GM19438 (cell line): ENCODE data around the gene CFAP73.
"Not testable (repeated sequence)": the region's sequence is repeated elsewhere in the genome, so short reads cannot be mapped to it uniquely, and the experiment has no call there.

Experiments used
- ATAC-seq: cut with Tn5 transposase; IDR thresholded peaks from one replicate; pipeline ENCODE4 v1.9.1; 2021; ENCODE audit warnings: low read depth; ENCODE audit not compliant: unreplicated experiment

CFAP73 gene

DNA sequence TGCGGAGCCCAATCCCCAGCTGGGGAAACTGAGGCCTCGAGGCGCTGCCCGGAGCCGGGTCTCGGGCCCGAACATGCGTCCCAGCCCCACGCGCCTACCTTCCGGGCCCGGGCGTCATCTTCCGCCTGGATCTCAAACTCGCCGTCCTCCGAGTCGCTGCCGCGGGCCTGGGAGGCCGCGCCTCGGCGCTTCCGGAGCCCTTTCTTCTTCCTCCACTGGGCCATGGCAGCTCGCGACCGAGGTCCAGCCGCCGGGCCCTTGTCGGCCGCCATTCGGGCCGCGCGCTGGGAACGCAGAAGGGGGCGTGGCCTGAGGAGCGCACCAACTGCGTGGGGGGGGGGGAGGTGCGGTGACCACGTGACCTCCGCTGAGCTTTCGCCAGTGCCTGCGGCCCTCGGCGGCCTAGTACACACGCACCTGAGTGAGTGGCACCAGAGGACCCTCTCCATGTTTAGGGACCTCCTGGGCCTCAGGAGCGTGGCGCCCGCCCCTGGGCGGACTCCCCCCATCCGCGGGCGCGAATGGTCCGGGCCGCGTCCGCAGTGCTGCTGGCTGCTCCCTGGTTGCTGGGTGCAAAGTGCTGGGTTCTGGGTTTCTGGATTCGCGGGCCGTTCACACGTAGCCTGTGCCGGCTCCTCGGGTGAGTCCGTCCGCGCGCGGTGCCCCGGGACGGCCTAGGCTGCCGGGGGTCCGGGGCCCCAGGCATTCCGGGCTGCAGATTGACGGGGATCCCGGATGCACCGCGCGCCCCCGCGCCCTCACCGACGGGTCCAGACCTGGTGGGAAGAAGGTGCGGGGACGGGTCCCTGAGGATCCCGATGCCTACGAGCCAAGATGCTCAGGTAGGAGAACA, 35.9 kb downstream of the CFAP73 start, which contains the start of the genes DDX54 and RITA1:
TSS of gene DDX54 (minus strand) at position 299 of the 853 bp plus-strand sequence. CDS start at position 272, 27 bp downstream.
TSS of gene RITA1 (plus strand) at position 542 of the 853 bp plus-strand sequence. CDS start 1,026 bp downstream, outside the sequence.
- ATAC-seq, result peak; percentile 44

DNA sequence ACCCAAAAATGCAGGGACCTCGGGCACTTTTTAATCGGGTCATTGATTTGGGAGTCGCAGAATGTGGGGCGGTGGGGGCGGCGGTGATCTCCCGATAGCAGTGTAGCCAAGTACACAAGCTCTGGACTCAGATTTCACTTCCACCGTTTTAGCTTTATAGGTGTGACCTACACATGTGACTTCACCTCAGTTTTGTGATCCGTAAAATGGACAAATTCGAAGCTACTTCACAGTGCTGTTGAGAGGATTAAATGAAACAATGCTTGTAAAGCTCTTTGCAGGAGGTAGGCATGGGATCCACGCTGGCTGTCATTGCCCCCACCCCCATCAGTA, 36.5 kb downstream of the CFAP73 start:
- no peak for ATAC-seq

DNA sequence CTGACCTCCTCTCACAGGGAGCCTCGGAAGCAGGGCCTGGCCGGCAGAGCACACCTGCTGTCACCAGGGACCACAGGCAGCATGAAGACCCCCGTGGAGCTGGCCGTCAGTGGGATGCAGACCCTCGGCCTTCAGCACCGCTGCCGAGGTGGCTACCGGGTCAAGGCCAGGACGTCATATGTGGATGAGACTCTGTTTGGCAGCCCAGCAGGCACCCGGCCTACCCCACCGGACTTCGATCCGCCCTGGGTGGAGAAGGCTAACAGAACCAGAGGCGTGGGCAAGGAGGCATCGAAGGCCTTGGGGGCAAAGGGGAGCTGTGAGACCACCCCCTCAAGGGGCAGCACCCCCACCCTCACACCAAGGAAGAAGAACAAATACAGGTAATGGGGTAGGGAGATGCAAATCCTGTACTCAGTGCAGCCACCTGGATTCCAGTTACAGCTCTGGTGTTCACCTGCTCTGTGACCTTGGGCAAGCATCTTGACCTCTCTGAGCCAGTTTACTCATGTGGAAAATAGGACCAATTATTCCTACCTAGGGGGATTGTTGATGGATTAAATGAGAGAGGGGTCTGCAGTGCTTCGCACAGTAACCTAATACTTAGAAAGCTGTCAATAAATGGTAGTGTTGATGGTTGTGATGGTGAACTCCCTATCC, 37.3 kb downstream of the CFAP73 start:
- ATAC-seq, result no peak

DNA sequence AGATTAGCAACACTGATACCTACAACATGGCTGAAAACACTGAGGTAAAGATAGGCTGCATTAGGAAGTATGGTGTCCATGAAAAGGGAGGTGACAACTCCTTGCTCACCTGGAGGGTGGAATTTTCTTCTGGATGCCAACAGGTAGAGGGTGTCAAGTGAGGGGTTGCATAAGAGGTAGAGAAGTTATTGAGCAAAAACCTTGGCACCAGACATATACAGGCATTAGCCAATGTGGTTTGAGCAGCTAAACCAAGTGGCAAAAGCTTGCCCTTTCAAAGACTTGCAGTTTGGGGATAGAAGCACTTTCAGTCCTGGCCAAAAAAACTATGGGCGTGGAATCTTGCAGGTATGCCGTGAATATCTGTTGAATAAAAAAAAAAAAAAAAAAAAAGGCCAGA, 39.8 kb downstream of the CFAP73 start:
- no peak for ATAC-seq

DNA sequence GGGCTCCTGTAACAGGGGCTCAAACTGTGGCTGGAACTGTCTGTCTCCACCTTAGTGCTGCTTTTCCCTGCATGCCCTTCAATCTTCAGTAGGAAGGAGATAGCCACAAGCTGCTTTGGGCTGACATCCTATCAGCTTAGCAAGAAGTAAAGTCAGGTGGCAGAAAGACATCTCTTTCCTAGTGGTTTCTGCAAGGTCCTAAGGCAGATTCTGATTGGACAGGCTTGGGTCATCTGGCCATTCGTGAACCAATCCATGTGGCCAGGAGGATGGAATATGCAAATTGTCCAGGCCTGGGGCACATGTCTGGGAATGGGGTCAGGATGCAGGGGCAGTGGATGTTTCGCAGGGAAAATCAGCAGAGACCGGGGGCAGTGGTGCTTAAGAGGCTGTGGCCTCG, 41.2 kb downstream of the CFAP73 start:
- ATAC-seq, result no peak

DNA sequence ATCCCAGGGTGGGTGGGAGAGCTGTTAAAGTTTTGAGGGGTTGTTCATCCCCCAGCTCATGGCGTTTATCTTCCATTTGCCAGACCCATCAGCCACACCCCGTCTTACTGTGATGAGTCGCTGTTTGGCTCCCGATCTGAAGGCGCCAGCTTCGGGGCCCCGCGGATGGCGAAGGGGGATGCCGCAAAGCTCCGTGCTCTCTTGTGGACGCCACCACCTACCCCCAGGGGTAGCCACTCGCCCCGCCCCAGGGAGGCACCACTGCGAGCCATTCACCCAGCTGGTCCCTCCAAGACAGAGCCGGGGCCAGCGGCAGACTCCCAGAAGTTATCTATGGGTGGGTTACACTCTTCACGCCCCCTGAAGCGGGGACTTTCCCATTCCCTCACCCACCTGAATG, 41.7 kb downstream of the CFAP73 start:
- no peak for ATAC-seq

DNA sequence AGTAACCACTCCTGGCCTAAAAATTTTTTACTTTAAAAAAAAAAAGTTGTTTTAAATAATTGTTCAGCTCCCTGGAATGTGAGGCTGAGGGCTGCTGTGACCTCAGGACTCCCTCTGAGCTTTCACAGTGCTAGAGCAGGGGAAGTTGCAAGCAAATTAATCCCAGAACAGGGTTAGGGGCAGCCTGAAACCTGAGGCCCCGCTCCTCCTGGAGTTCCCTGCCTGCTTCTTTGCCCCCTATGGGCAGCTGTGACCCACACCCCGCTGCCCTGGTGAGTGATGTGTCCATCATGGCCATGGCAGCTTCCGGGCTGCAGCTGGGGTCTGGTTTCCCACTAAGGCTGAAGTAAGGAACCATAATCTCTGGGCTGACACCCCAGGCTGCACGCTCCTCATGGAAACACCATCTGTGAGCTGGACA, 45.5 kb downstream of the CFAP73 start:
- ATAC-seq, result no peak

DNA sequence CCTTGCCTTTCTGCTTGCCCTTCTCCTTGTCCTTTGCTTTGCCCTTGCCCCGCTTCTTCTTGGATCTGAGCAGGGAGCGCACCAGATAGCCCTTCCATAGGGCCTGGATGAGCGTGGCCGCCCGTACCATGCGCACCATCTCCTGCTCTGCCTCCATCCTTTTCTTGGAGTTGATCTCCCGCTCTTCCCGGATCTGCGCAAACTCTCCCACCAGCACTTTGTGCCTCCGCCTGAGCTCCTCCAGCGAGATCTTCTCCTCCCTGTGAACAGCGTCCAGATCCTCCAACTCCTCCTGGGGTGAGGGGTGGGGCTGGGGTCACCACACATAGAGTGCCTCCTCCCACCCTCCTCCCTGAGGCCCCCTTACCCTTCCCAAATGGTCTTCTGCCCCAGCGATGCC, 46.1 kb downstream of the CFAP73 start:
- ATAC-seq, result no peak

DNA sequence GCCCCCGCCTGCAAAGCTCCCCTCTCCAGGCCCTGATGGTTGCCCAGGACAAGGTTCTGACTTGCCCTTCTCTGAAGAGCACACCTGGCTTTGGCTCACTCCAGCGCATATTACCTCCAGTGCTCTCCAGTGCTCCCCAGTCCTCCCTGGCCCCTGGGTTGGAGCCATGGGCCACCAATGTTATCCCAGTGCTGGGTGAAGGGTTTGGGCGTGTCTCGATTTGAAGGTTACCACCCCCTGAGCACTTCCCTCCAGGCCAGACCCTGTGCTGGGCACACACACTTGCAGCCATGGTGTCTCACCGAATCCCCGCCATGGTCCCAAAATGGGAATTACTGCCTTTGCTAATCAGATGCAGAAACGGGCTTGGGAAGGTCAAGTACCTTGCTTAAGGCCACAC, 47.1 kb downstream of the CFAP73 start:
- ATAC-seq, result no peak

DNA sequence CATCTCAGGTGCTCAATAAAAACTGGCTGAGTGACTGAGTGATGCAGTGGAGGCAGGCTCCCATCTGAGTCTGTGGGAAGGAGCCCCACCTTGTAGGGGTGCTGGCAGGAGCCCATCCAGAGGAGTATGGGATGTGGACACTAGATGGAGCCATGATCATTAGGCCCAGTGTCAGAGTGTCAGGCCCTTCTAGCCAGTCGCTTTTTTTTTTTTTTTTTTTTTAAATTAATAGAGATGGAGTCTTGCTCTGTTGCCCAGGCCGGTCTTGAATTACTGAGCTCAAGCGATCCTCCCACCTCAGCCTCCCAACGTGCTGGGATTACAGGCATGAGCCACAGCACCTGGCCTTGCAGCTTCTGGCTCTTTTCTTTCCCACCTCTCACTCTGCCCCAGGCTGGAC, 47.5 kb downstream of the CFAP73 start:
- peak; percentile 65 for ATAC-seq

DNA sequence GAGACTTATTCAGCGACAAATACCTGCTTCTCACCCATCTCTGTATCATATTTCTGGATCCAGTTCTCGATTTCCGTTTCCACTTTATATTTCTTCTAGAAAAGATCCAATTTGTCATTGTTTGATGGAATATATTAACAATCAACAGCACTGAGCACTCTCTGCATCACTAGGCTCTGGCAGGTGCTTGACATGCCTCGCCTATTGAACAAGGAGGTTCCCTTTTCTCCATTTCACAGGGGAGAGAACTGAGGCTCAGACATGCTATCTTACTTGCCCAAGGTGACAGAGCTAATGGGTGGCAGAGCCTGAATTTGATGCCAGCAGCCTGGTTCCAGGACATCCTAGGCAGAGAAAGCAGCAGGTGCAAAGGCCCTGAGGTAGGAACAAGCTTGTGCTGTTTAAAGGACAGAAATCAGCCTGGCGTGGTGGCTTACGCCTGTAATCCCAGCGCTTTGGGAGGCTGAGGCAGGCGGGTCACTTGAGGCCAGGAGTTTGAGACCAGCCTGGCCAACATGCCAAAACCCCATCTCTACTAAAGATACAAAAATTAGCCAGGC, 48.1 kb downstream of the CFAP73 start:
- no peak for ATAC-seq

DNA sequence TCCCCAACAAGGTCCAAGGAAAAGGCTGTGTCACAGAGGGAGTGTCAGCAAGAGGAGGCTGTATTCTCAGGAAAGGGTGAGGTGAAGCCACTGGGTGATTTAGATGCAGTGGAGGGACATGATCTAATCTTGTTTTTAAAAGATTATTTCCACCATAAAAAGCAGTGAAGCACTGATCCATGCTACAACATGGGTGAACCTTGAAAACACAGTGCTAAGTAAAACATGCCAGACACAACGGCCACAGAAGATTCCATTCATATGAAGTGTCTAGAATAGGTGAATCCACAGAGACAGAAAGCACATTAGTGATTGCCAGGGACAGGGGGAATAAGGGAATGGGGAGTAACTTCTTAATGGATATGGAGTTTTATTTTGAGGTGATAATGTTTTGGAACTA, 48.8 kb downstream of the CFAP73 start:
- no peak for ATAC-seq

DNA sequence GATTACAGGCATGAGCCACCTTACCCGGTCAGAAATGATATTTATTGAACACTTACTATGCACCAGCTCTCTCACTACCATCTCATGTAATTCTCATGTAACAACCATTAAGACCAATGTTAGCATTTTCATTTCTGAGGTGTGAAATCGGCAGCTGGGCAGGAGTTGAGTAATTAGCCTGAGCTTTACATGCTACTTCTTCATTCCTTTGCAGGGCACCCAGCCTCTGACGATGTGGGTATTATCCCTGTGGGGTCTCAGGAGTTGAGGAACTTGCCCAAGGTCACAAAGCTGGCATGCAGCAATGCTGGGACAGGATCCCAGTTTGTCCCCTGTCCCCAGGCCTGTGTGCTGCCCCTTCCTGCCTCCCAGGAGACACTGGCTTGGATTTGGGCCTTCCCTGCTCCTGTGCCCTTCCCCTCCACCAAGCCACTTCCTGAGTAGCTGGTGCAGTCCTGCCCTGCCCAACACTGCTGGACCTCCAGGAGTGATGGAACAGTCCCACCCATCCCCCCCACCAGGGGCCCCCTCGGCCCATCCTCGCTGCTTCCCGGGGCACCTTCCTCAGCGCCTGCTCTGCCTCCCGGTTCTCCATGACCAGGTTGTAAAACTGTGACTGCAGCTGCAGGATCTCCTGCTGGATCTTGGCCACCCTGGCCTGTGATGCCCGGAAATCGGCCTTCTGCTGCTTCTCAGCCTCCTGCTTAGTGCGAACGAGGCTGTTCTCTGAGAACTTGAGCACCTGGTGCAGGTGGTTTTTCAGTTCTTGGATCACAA, 50.7 kb downstream of the CFAP73 start:
- no peak for ATAC-seq

DNA sequence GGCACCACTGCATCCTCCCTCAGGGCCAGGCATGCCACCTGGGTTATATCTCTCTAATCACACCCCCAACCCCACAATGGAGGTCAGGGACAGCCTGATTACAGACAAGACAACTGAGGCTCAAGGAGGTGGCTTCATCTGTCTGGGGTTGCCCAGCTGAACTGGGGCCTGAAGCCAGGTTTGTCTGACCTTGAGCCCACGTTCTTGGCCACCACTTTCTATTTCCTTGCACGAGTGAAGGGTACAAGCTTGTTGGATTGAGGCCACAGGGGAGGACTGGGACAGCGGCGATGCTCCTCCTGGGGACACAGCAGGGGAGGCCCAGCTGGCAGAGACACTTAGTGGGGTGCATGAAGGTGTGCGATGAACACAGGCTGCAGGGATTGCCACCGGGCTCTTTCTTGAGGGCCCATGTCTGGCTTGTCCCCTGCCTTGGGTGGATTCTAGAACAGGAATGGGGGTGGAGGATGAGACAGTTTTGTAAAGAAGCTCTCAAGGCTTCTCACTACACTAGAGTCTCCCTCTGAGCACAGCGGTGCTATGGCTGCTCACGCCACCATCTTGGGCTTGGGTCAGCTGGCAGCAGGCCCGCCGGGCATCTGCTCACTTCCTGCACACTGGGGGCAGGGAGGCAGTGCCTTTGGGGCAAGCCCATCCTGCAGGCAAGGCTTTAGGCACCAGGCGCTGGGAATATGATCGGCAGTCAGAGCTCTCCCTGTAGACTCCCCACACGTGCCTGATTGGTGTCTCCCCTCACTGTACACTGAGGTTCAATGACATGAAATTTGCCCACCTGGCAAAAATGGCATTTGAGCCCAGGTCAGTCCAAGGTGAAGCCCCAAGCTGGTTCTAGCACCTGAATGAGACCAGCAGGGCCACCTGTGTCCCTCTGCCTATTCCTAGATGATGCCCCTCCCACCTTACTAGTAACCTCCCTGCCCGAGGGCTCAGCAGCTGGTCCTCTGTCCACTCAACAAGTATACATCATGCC, 52.0 kb downstream of the CFAP73 start:
- ATAC-seq, result no peak

DNA sequence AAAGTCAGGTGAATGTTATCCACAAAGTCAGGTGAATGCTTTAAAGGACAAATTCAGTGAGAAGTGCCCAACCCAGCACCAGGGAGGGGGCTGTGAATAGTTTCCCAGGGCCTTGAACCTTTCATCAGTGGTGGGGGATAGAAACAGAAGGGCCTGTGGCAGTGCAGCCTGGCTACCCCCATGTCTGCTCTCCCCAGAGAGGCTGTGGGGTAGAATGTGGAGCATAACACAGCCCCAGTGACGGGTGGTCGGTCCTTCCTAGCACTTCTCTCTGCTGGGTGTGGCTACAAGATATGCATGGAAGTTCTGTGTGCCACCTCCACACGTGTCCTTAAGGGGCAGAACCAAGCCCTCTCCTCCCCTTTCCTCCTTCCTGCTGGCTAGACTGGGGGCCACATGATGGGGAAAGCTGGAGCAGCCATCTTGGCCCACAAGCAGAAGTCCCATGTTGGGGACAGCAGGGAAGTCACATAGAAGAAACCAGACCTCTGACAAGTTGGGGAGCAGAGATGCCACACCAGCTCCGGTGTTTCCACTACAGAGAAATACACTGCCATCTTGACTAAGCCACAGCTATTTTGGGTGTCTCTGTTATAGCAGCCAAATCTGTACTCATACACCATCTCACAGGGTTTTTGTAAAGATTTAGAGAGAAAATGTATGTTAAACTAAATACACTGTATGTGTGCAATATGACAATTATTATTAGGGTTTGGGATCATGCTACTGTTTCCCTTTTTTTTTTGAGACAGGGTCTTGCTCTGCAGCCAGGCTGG, 53.0 kb downstream of the CFAP73 start:
- no peak for ATAC-seq

DNA sequence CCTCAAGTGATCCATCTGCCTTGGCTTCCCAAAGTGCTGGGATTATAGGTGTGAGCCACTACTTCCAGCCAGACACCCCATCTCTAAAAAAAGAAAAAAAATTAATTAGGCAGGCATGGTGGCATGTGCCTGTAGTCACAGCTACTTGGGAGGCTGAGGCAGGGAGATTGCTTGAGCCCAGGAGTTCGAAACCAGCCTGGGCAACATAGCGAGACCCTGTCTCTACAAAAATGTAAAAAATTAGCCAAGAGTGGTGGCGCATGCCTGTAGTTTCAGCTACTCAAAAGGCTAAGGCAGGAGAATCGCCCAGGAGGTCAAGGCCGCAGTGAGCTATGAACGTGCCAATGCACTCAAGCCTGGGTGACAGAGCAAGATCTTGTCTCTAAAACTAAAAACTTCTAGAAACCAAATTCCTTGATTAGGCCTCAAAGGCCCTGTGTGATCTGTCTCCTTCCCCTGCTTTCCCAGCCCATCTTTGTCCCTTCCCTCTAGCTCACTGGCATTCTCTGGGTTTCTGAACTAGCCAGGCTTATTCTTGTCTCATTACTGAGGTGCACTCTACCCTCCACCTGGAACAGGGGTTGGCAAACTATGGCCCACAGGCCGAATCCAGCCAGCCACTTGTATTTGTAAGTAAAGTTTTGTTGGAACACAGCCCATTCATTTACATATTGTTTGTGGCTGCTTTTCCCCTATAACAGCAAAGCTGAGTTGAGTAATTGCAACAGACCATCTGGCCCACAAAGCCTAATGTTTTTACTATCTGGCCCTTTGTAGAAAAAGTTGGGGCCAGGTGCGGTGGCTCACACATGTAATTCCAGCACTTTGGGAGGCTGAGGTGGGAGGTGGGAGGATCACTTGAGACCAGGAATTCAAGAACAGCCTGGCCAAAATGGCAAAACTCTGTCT, 54.6 kb downstream of the CFAP73 start:
- ATAC-seq, result no peak

DNA sequence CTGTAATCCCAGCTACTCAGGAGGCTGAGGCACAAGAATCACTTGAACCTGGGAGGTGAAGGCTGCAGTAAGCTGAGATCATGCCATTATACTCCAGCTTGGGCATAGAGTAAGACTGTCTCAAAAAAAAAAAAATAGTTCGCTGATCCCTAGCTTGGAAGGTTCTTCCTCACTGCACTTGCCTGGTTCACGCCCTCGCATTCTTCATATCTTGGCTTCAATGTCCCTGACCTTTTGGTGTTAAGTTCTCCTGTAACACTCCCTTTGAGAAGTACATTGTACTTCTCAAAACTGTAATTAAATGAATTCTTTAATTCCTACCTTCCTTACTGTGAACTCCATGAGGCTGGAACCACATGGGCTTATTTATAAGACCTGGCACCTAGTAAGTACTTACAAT, 55.3 kb downstream of the CFAP73 start:
- no peak for ATAC-seq

DNA sequence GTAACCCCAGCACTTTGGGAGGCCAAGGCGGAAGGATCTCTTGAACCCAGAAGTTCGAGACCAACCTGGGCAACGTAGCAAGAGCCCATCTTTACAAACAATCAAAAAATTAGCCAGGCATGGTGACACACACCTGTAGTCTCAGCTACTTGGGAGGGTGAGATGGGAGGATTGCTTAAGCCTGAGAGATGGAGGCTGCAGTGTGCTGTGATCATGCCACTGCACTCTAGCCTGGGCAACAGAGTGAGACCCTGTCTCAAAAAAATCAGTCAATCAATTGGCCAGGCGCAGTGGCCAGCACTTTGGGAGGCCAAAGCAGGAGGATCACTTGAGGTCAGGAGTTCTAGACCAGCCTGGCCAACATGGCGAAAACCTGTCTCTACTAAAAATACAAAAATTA, 57.3 kb downstream of the CFAP73 start:
- ATAC-seq, result not testable (repeated sequence)
